ENCODE data around the gene ZNF536. TPM values are rescaled to one million over a fixed set of nuclear protein-coding genes. Genes with fewer than 3 reads are reported as not detected.

ZNF536 gene
- total RNA-seq, result not detected

DNA sequence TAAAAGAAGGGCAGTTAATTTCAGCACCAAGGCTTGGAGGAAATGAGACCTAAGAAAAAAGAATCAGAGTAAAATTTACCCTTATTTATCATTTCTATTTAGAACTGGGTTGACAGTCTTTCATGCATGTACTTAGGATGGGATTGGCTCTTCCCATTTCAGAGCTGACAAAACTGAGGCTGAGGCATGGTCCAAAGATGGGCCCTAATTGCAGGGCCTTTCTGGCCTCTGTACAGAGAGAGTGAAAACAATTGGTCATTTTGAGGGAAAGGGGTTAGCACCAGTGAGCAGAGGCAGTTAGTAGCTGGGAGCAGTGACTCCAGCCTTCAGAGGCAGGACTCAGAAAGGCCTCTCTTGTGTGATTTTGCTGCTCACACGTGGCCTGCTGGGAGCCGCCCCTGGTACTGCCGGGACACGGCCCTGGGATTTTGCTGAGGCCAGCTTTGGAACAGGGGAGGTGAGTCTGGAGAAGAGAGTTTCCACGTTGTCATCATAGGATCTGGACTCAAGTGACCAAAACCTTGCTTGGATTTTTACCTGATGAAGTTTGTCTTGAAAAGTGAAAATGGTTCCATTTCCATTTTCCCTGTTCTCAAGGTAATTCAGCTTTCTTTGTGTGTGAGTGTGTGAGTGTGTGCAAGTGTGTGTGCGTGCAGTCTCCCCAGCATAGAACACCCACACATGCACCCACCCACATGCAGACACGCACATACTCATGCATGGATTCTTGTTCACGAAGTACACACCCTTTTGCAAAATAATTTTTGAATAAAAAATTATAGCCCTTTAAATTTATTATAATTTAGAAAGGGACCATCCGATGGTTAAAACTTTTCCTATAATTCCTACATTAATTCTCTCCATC, at the start of gene ZNF536:
TSS of gene ZNF536 (plus strand) at position 425 of the 865 bp plus-strand sequence. CDS start 71,179 bp downstream, outside the sequence.
- ATAC-seq (ENCODE audit: low read depth), result no peak
- H3K4me3 Mint-ChIP-seq, result no peak within 1 kb of the TSS
- H3K4me1 Mint-ChIP-seq, result no peaks in the 10 kb centered on the region
- H3K36me3 Mint-ChIP-seq, result no peaks in the 10 kb centered on the region
- H3K9me3 Mint-ChIP-seq, result no peaks in the 10 kb centered on the region
- DNase-seq, result no peak
- POLR2A ChIA-PET, result no interaction called here
- H3K27ac Mint-ChIP-seq, result no peak within 1 kb of the TSS
- peaks cover 29% of the 10 kb centered on the region for H3K27me3 Mint-ChIP-seq

- no peak overlapping the region for H3K27ac Mint-ChIP-seq
- H3K27me3 Mint-ChIP-seq, result no peaks in the 10 kb centered on the region
- no peak overlapping the region for H3K4me3 Mint-ChIP-seq
- H3K9me3 Mint-ChIP-seq, result peaks cover 3% of the 10 kb centered on the region
- no peaks in the 10 kb centered on the region for H3K4me1 Mint-ChIP-seq
- no peaks in the 10 kb centered on the region for H3K36me3 Mint-ChIP-seq
- POLR2A ChIA-PET, result no interaction called here
- DNase-seq (no peak), ATAC-seq (ENCODE audit: low read depth) (no peak)
Observed at GRCh38 chr19:30322641-30323320, 49.4 kb upstream of the ZNF536 start.

DNA sequence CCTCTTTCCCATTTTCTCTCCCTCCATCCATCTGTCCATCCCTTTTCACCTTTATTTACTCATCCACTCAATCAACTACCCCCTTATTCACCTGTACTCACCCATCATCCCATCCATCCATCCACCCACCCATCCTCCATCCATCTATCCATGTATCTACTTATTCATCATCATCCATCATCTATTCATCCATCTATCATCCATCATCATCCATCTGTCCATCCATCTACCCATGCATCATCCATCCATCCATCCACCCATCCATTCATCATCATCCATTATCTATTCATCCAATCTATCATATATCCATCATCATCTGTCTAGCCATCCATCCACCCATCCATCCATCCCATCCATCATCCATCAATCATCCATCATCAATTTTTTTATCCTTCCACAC, 48.3 kb upstream of the ZNF536 start:
- Mint-ChIP-seq H3K9me3 (peaks cover 3% of the 10 kb centered on the region), H3K27ac (no peak overlapping the region), H3K27me3 (no peaks in the 10 kb centered on the region), H3K36me3 (no peaks in the 10 kb centered on the region), H3K4me1 (no peaks in the 10 kb centered on the region), H3K4me3 (no peak overlapping the region)
- DNase-seq (no peak), ATAC-seq (ENCODE audit: low read depth) (no peak)
- POLR2A ChIA-PET, result no interaction called here

DNA sequence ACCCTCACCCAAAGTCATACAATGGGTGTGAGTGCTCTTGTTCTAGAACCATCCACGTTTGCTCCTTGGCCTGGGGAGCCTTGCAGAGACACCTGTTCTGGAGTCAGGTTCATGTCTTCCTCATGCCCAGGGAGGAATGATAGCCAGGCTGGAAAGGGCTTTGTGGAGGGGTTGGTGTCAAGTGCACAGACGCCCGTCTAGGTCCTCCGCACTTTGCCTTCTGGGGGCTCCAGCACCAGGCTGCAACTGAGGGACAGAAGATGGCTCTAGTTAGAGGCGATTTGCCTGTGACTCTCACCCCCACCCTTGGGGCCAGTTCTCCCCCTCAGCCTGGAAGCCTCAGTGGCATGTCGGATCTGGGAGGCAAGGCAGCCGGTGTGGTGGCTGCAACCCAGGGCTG, 47.2 kb upstream of the ZNF536 start:
- no peak for ATAC-seq (ENCODE audit: low read depth)
- Mint-ChIP-seq H3K4me1 (no peaks in the 10 kb centered on the region), H3K9me3 (peaks cover 3% of the 10 kb centered on the region), H3K27ac (no peak overlapping the region), H3K4me3 (no peak overlapping the region), H3K27me3 (no peaks in the 10 kb centered on the region), H3K36me3 (no peaks in the 10 kb centered on the region)
- DNase-seq, result no peak
- POLR2A ChIA-PET, result no interaction called here

DNA sequence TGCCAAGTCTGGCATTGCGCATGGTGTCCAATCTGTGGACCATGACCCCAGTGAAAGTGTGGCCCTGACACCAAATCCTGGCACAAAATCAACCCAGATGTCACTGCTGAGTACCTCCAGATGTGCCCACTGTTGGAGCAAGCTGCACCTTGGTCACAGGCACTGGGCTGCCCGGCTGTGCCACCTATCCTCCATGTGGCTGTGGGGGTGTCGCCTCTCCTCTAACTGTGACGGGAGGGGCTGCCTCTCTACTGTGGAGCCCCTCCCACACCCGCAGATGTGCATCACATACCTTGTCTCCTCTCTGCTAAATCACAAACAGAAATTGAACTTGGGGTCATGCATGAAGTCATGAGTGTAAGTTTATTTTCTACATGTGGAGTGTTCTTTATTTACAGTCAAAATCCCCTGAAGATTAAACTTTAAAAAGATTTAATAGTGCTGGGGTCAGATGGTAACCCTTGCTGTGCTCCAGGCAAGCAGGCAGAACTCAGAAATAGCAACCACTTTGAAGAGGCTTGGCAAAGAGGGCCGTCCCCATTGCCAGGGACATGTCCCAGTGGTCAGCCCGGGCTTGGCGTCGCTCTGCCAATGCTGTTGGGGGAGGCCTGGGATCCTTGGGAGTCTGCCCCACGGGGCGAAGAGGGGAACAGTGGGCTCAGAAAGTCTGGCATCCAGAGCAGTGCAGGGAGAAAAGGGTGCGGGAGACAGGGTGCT, 46.4 kb upstream of the ZNF536 start:
- ATAC-seq (ENCODE audit: low read depth), result no peak
- no peak overlapping the region for H3K27ac Mint-ChIP-seq
- H3K27me3 Mint-ChIP-seq, result no peaks in the 10 kb centered on the region
- no peak for DNase-seq
- H3K36me3 Mint-ChIP-seq, result no peaks in the 10 kb centered on the region
- H3K4me1 Mint-ChIP-seq, result no peaks in the 10 kb centered on the region
- POLR2A ChIA-PET, result no interaction called here
- no peak overlapping the region for H3K4me3 Mint-ChIP-seq
- peaks cover 3% of the 10 kb centered on the region for H3K9me3 Mint-ChIP-seq

- DNase-seq (no peak), ATAC-seq (ENCODE audit: low read depth) (no peak)
- H3K9me3 Mint-ChIP-seq, result peaks cover 3% of the 10 kb centered on the region
- POLR2A ChIA-PET, result no interaction called here
- H3K27me3 Mint-ChIP-seq, result no peaks in the 10 kb centered on the region
- H3K27ac Mint-ChIP-seq, result no peak overlapping the region
- H3K4me1 Mint-ChIP-seq, result no peaks in the 10 kb centered on the region
- no peaks in the 10 kb centered on the region for H3K36me3 Mint-ChIP-seq
- H3K4me3 Mint-ChIP-seq, result no peak overlapping the region
Observed at GRCh38 chr19:30326393-30326710, 45.8 kb upstream of the ZNF536 start.

- DNase-seq, result no peak
- POLR2A ChIA-PET, result no interaction called here
- Mint-ChIP-seq H3K27ac (no peak overlapping the region), H3K9me3 (peaks cover 3% of the 10 kb centered on the region), H3K4me1 (no peaks in the 10 kb centered on the region), H3K27me3 (peaks cover 2% of the 10 kb centered on the region), H3K4me3 (no peak overlapping the region), H3K36me3 (no peaks in the 10 kb centered on the region)
- no peak for ATAC-seq (ENCODE audit: low read depth)
Observed at GRCh38 chr19:30327331-30327730, 44.9 kb upstream of the ZNF536 start.

GRCh38 chr19:30328096-30328495, 44.1 kb upstream of the ZNF536 start:
- Mint-ChIP-seq H3K27ac (no peak overlapping the region), H3K27me3 (peaks cover 2% of the 10 kb centered on the region), H3K36me3 (no peaks in the 10 kb centered on the region), H3K4me1 (no peaks in the 10 kb centered on the region), H3K9me3 (peaks cover 3% of the 10 kb centered on the region), H3K4me3 (no peak overlapping the region)
- DNase-seq (no peak), ATAC-seq (ENCODE audit: low read depth) (no peak)
- POLR2A ChIA-PET, result no interaction called here

- Mint-ChIP-seq H3K9me3 (no peaks in the 10 kb centered on the region), H3K4me1 (no peaks in the 10 kb centered on the region), H3K4me3 (no peak overlapping the region), H3K36me3 (no peaks in the 10 kb centered on the region), H3K27ac (no peak overlapping the region), H3K27me3 (peaks cover 2% of the 10 kb centered on the region)
- POLR2A ChIA-PET, result no interaction called here
- DNase-seq (no peak), ATAC-seq (ENCODE audit: low read depth) (no peak)
Observed at GRCh38 chr19:30330266-30330665, 41.9 kb upstream of the ZNF536 start.

GRCh38 chr19:30332445-30333234, 39.5 kb upstream of the ZNF536 start:
- Mint-ChIP-seq H3K36me3 (no peaks in the 10 kb centered on the region), H3K9me3 (no peaks in the 10 kb centered on the region), H3K4me1 (no peaks in the 10 kb centered on the region), H3K27me3 (peaks cover 2% of the 10 kb centered on the region), H3K4me3 (no peak overlapping the region), H3K27ac (no peak overlapping the region)
- POLR2A ChIA-PET, result no interaction called here
- ATAC-seq (ENCODE audit: low read depth) (no peak), DNase-seq (no peak)

GRCh38 chr19:30333291-30334065, 38.7 kb upstream of the ZNF536 start:
- ATAC-seq (ENCODE audit: low read depth), result no peak
- H3K9me3 Mint-ChIP-seq, result no peaks in the 10 kb centered on the region
- no peaks in the 10 kb centered on the region for H3K4me1 Mint-ChIP-seq
- DNase-seq, result no peak
- no peak overlapping the region for H3K4me3 Mint-ChIP-seq
- H3K27me3 Mint-ChIP-seq, result peaks cover 2% of the 10 kb centered on the region
- H3K36me3 Mint-ChIP-seq, result no peaks in the 10 kb centered on the region
- POLR2A ChIA-PET, result no interaction called here
- H3K27ac Mint-ChIP-seq, result no peak overlapping the region

- peaks cover 2% of the 10 kb centered on the region for H3K27me3 Mint-ChIP-seq
- no peaks in the 10 kb centered on the region for H3K4me1 Mint-ChIP-seq
- DNase-seq (no peak), ATAC-seq (ENCODE audit: low read depth) (no peak)
- POLR2A ChIA-PET, result no interaction called here
- no peak overlapping the region for H3K4me3 Mint-ChIP-seq
- H3K27ac Mint-ChIP-seq, result no peak overlapping the region
- no peaks in the 10 kb centered on the region for H3K36me3 Mint-ChIP-seq
- no peaks in the 10 kb centered on the region for H3K9me3 Mint-ChIP-seq
Observed at GRCh38 chr19:30334841-30335240, 37.3 kb upstream of the ZNF536 start.

Measured in activated naive CD8-positive, alpha-beta T cell treated with anti-CD3 and anti-CD28 coated beads, Interleukin-2, amount 10 ng/mL, durations not matched to agents 7 days and 5 days (primary cell).